ENCODE results near the gene CTAG2. TPM values are rescaled to one million over a fixed set of nuclear protein-coding genes. Genes with fewer than 3 reads are reported as not detected.
"Not testable (repeated sequence)": the region's sequence is repeated elsewhere in the genome, so short reads cannot be mapped to it uniquely, and the experiment has no call there.

Gene CTAG2
- total RNA-seq, 1 donor from 2014 or later: not detected

- H3K27ac Mint-ChIP-seq: no peak overlapping the region
- no peak for DNase-seq (ENCODE audit: low spot score in 2 of 2, unreplicated experiment in 2 of 2)
- no peak overlapping the region for H3K4me3 Mint-ChIP-seq
- H3K9me3 Mint-ChIP-seq: peaks cover 4% of the 10 kb centered on the region
- H3K36me3 Mint-ChIP-seq: no peaks in the 10 kb centered on the region
- H3K4me1 Mint-ChIP-seq: no peaks in the 10 kb centered on the region
- H3K27me3 Mint-ChIP-seq (ENCODE audit: low read depth): no peaks in the 10 kb centered on the region
- no peak for TF ChIP-seq CTCF (IDR thresholded peaks at IDR 0.05; ENCODE audit: unreplicated experiment)
Measured at GRCh38 chrX:154652311-154653047, 900 bp downstream of the CTAG2 start.

GRCh38 chrX:154650221-154650510 lies 3.2 kb downstream of the CTAG2 start:
- DNase-seq (ENCODE audit: low spot score in 2 of 2, unreplicated experiment in 2 of 2): no peak
- no peak for TF ChIP-seq CTCF (IDR thresholded peaks at IDR 0.05; ENCODE audit: unreplicated experiment)
- H3K36me3 Mint-ChIP-seq: no peaks in the 10 kb centered on the region
- no peaks in the 10 kb centered on the region for H3K4me1 Mint-ChIP-seq
- H3K9me3 Mint-ChIP-seq: peaks cover 4% of the 10 kb centered on the region
- H3K4me3 Mint-ChIP-seq: no peak overlapping the region
- no peaks in the 10 kb centered on the region for H3K27me3 Mint-ChIP-seq (ENCODE audit: low read depth)
- H3K27ac Mint-ChIP-seq: no peak overlapping the region

GRCh38 chrX:154649503-154650220 lies 3.7 kb downstream of the CTAG2 start:
- H3K27ac Mint-ChIP-seq: no peak overlapping the region
- no peaks in the 10 kb centered on the region for H3K36me3 Mint-ChIP-seq
- H3K27me3 Mint-ChIP-seq (ENCODE audit: low read depth): no peaks in the 10 kb centered on the region
- DNase-seq (ENCODE audit: low spot score in 2 of 2, unreplicated experiment in 2 of 2): no peak
- no peaks in the 10 kb centered on the region for H3K4me1 Mint-ChIP-seq
- H3K4me3 Mint-ChIP-seq: no peak overlapping the region
- TF ChIP-seq CTCF (IDR thresholded peaks at IDR 0.05; ENCODE audit: unreplicated experiment): no peak
- no peaks in the 10 kb centered on the region for H3K9me3 Mint-ChIP-seq

GRCh38 chrX:154648931-154649330 lies 4.4 kb downstream of the CTAG2 start:
- H3K4me1 Mint-ChIP-seq: no peaks in the 10 kb centered on the region
- no peak overlapping the region for H3K4me3 Mint-ChIP-seq
- no peaks in the 10 kb centered on the region for H3K9me3 Mint-ChIP-seq
- no peak for TF ChIP-seq CTCF (IDR thresholded peaks at IDR 0.05; ENCODE audit: unreplicated experiment)
- H3K36me3 Mint-ChIP-seq: no peaks in the 10 kb centered on the region
- no peak for DNase-seq (ENCODE audit: low spot score in 2 of 2, unreplicated experiment in 2 of 2)
- no peaks in the 10 kb centered on the region for H3K27me3 Mint-ChIP-seq (ENCODE audit: low read depth)
- no peak overlapping the region for H3K27ac Mint-ChIP-seq

GRCh38 chrX:154645745-154646378 lies 7.5 kb downstream of the CTAG2 start:
- H3K27me3 Mint-ChIP-seq (ENCODE audit: low read depth); H3K4me1 Mint-ChIP-seq; H3K36me3 Mint-ChIP-seq; H3K27ac Mint-ChIP-seq; H3K9me3 Mint-ChIP-seq; DNase-seq (ENCODE audit: low spot score in 2 of 2, unreplicated experiment in 2 of 2); H3K4me3 Mint-ChIP-seq: not testable (repeated sequence)

- H3K9me3 Mint-ChIP-seq; H3K27me3 Mint-ChIP-seq (ENCODE audit: low read depth); H3K36me3 Mint-ChIP-seq; DNase-seq (ENCODE audit: low spot score in 2 of 2, unreplicated experiment in 2 of 2); H3K4me1 Mint-ChIP-seq; H3K27ac Mint-ChIP-seq; H3K4me3 Mint-ChIP-seq: not testable (repeated sequence)
Measured at GRCh38 chrX:154643708-154644107, 9.7 kb downstream of the CTAG2 start.

GRCh38 chrX:154641740-154642139 lies 11.6 kb downstream of the CTAG2 start:
- not testable (repeated sequence) for H3K4me1 Mint-ChIP-seq; H3K4me3 Mint-ChIP-seq; H3K9me3 Mint-ChIP-seq; DNase-seq (ENCODE audit: low spot score in 2 of 2, unreplicated experiment in 2 of 2); H3K36me3 Mint-ChIP-seq; H3K27me3 Mint-ChIP-seq (ENCODE audit: low read depth); H3K27ac Mint-ChIP-seq

GRCh38 chrX:154633661-154634060 lies 19.7 kb downstream of the CTAG2 start:
- not testable (repeated sequence) for H3K27me3 Mint-ChIP-seq (ENCODE audit: low read depth); DNase-seq (ENCODE audit: low spot score in 2 of 2, unreplicated experiment in 2 of 2); H3K27ac Mint-ChIP-seq; H3K36me3 Mint-ChIP-seq; H3K4me3 Mint-ChIP-seq; H3K4me1 Mint-ChIP-seq; H3K9me3 Mint-ChIP-seq

GRCh38 chrX:154630949-154631348 lies 22.4 kb downstream of the CTAG2 start:
- H3K27me3 Mint-ChIP-seq (ENCODE audit: low read depth); H3K27ac Mint-ChIP-seq; DNase-seq (ENCODE audit: low spot score in 2 of 2, unreplicated experiment in 2 of 2); H3K4me1 Mint-ChIP-seq; H3K9me3 Mint-ChIP-seq; H3K4me3 Mint-ChIP-seq; H3K36me3 Mint-ChIP-seq: not testable (repeated sequence)

- H3K36me3 Mint-ChIP-seq; H3K27ac Mint-ChIP-seq; H3K4me3 Mint-ChIP-seq; H3K4me1 Mint-ChIP-seq; H3K9me3 Mint-ChIP-seq; DNase-seq (ENCODE audit: low spot score in 2 of 2, unreplicated experiment in 2 of 2); H3K27me3 Mint-ChIP-seq (ENCODE audit: low read depth): not testable (repeated sequence)
Measured at GRCh38 chrX:154628960-154629359, 24.4 kb downstream of the CTAG2 start.

All from mesothelial cell of epicardium (in vitro differentiated cells).